ENCODE measurements around the gene MAGEB10.
"Not testable (repeated sequence)": the region's sequence is repeated elsewhere in the genome, so short reads cannot be mapped to it uniquely, and the experiment has no call there.

The MAGEB10 gene

DNA sequence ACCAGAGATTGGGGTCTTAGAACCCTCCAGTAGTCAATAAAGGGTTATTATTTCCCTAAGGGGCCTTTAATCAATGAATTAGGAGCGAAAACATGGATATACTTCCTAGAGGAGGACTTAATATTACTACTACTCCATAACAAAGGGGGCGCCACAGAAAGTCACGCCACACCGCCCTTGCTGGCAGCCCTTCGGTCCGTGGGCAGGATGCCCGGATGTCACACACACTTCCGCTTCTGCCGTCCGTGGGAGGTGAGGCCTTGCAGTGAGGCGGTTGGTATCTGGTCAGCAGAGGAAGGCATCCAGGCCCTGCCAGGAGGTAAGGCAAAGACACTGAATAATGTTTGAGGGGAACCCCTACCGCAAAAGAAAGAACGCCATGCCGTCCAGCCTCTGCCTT, 436 bp downstream of the MAGEB10 start:
- no peak overlapping the region for H3K4me3 ChIP-seq (replicated peaks in 1 of 2; ENCODE audit: low read depth in 2 of 2, low read length in 2 of 2)
- no peak for DNase-seq (ENCODE audit: low read depth in 2 of 2)
- TF ChIP-seq CTCF (IDR thresholded peaks at IDR 0.05; ENCODE audit: low read depth, low read length) = no peak

- not testable (repeated sequence) for DNase-seq (ENCODE audit: low read depth in 2 of 2); H3K4me3 ChIP-seq (replicated peaks in 1 of 2; ENCODE audit: low read depth in 2 of 2, low read length in 2 of 2)
Observed at GRCh38 chrX:27808991-27809859, 1.4 kb downstream of the MAGEB10 start.

GRCh38 chrX:27815209-27815608, 7.4 kb downstream of the MAGEB10 start:
- TF ChIP-seq CTCF (IDR thresholded peaks at IDR 0.05; ENCODE audit: low read depth, low read length) = no peak
- no peak overlapping the region for H3K4me3 ChIP-seq (replicated peaks in 1 of 2; ENCODE audit: low read depth in 2 of 2, low read length in 2 of 2)
- peak; percentile 2 to 48 for DNase-seq (ENCODE audit: low read depth in 2 of 2)

- H3K4me3 ChIP-seq (replicated peaks in 1 of 2; ENCODE audit: low read depth in 2 of 2, low read length in 2 of 2) = no peak overlapping the region
- no peak for DNase-seq (ENCODE audit: low read depth in 2 of 2)
- TF ChIP-seq CTCF (IDR thresholded peaks at IDR 0.05; ENCODE audit: low read depth, low read length) = no peak
Observed at GRCh38 chrX:27823812-27824211, 16.0 kb downstream of the MAGEB10 start.

DNA sequence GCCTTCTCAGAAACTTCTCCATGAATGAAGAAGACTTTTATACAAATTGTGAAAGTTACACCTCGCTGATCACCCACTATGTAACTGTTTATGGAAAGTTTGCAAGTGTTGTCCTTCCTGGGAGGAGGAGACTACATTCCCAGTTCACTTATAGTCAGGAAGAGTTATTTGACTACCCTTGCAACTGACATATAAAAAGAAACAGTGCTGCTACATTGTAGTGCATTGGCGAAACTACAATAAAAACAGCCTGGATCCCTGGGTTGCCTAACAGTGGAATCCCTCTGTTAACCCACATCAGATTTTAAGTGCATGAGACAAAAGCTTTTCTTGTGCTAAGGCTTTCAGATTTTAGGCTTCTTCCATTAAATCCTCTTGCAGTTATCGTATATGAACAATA, 30.4 kb downstream of the MAGEB10 start:
- DNase-seq (ENCODE audit: low read depth in 2 of 2) = no peak
- no peak overlapping the region for H3K4me3 ChIP-seq (replicated peaks in 1 of 2; ENCODE audit: low read depth in 2 of 2, low read length in 2 of 2)
- TF ChIP-seq CTCF (IDR thresholded peaks at IDR 0.05; ENCODE audit: low read depth, low read length) = no peak

DNA sequence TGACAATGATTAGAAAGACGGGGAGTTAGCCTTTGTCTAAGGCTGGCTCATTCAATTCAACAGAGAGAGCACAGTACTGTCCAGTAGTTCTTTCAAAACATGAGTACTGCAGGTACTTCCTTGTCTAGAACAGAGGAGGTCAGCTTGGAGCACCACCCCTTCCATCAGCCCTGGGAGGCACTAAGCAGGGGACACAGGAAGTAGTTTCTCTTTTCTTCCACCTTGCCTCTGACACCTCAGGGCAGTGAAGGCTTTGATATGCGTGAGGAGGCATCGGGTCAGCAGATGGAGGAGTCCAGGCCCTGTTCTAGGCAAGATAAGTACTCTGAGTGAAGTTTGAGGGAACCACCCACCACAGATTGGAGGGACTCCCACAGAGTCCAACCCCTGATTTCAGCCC, 33.1 kb downstream of the MAGEB10 start:
- H3K4me3 ChIP-seq (replicated peaks in 1 of 2; ENCODE audit: low read depth in 2 of 2, low read length in 2 of 2) = no peak overlapping the region
- TF ChIP-seq CTCF (IDR thresholded peaks at IDR 0.05; ENCODE audit: low read depth, low read length) = no peak
- DNase-seq (ENCODE audit: low read depth in 2 of 2) = no peak

DNA sequence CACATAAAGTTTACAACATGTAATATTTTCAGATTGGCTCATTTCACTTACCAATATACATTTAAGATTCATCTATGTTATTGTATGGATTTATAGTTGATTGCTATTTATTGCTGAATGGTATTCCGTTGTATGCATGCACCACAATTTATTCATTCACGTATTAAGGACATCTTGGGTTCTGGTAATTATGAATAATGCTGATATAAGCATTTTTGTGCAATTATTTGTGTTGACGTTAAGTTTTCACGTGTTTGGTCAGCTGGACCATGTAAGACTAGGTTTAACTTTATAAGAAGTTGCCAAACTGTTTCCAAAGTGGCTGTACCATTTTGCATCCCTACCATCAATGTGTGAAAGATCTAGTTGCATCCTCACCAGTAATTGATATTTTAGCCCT, 35.1 kb downstream of the MAGEB10 start:
- H3K4me3 ChIP-seq (replicated peaks in 1 of 2; ENCODE audit: low read depth in 2 of 2, low read length in 2 of 2) = no peak overlapping the region
- no peak for DNase-seq (ENCODE audit: low read depth in 2 of 2)
- TF ChIP-seq CTCF (IDR thresholded peaks at IDR 0.05; ENCODE audit: low read depth, low read length) = no peak
